Heart right ventricle (tissue), 16 donors: ENCODE measurements around the gene PCNP. TPM values are rescaled to one million over a fixed set of nuclear protein-coding genes. Genes with fewer than 3 reads are reported as not detected.
"Not testable (repeated sequence)": the region's sequence is repeated elsewhere in the genome, so short reads cannot be mapped to it uniquely, and the experiment has no call there.

Experiments used
- ATAC-seq, 8 donors: fragments of 200-7000 bp; cut with Tn5 transposase; one replicate each; pipeline ENCODE4 v1.9.1; 2020; ENCODE audit warnings: mild to moderate bottlenecking in 8 of 8, moderate library complexity in 8 of 8, moderate number of reproducible peaks in 1 of 8
- DNase-seq, 2 donors: peaks; one replicate each; pipeline ENCODE4 v3.0.0-alpha.2; 2020
- H3K27ac ChIP-seq, 10 donors: fragments of 200-600 bp; sonication (generic) in 2 of 10; one replicate each; pipeline versions ENCODE4 v1.5.0 to v1.8.0; 2020 to 2022; ENCODE audit warnings: mild to moderate bottlenecking in 3 of 10
- H3K27me3 ChIP-seq, 7 donors: fragments of 200-600 bp; one replicate each; pipeline ENCODE4 v1.8.0; 2021 to 2022; ENCODE audit warnings: mild to moderate bottlenecking in 2 of 7
- H3K36me3 ChIP-seq, 9 donors: fragments of 200-600 bp; sonication (generic) in 1 of 9; one replicate each; pipeline versions ENCODE4 v1.5.0 to v1.8.0; 2020 to 2022; ENCODE audit warnings: mild to moderate bottlenecking in 2 of 9
- H3K4me1 ChIP-seq, 9 donors: fragments of 200-600 bp; sonication (generic) in 1 of 9; one replicate each; pipeline versions ENCODE4 v1.5.0 to v1.8.0; 2020 to 2022; ENCODE audit warnings: mild to moderate bottlenecking in 4 of 9
- H3K4me3 ChIP-seq, 10 donors: fragments of 200-600 bp; sonication (generic) in 2 of 10; one replicate each; pipeline versions ENCODE4 v1.5.0 to v1.8.0; 2020 to 2022; ENCODE audit warnings: mild to moderate bottlenecking in 7 of 10, moderate library complexity in 2 of 10
- H3K9me3 ChIP-seq, 11 donors: fragments of 200-600 bp in 10 of 11; sonication (generic) in 2 of 11; one replicate each; pipeline versions ENCODE4 v1.5.0 to v1.8.0; 2013 to 2022; ENCODE audit warnings: mild to moderate bottlenecking in 2 of 11, control low read depth in 1 of 11, moderate library complexity in 1 of 11
- CTCF ChIP-seq, 9 donors: fragments of 200-600 bp; sonication (generic) in 2 of 9; IDR thresholded peaks; one replicate each; pipeline versions ENCODE4 v1.5.0 to v1.8.0; 2021 to 2022; ENCODE audit warnings: antibody characterized with exemption in 9 of 9, mild to moderate bottlenecking in 5 of 9, moderate library complexity in 1 of 9
- WGBS, 2 donors: extraction: QIAGEN DNeasy Blood & Tissue Kit; methylation state at CpG; one replicate each; pipeline ENCODE4 v1.1.7; 2013; ENCODE audit warnings: inconsistent platforms in 1 of 2; 5-methylcytosine and 5-hydroxymethylcytosine counted together
- intact Hi-C, 10 donors: fragments of 100-400 bp; cut with DNase I; formaldehyde crosslinking; loops; one replicate each; pipeline versions ENCODE4 v1.11.1 to v1.14.2; 2022
- polyA plus RNA-seq, 2 donors: library from polyadenylated mRNA; stranded (reverse); fragments of 200-250 nt; gene quantifications; one replicate each; pipeline ENCODE4 v1.2.3, GENCODE V29; 2013
- total RNA-seq, 10 donors: library from RNA; stranded (reverse); fragmentation: NEBNext Ultra II Directional in 3 of 10; extraction: Animal tissue kit (Norgen Biotek cat#: 25700) in 3 of 10; gene quantifications; one replicate each; pipeline versions ENCODE4 v1.2.1 to v1.2.4, GENCODE V29; 2021 to 2023
- donor health status: Arrhythmogenic right ventricular cardiomyopathy.
- donor health status: ischemic (EF 13 %, LVEDD 7.1; RV severe dilation, severe dysfunction).
- donor health status: healthy with polysubstance abuse.
- donor health status: DM: no; HTN: yes; CAD: no.
- donor health status: DM: no; HTN: no; CAD: no.
- donor health status: ischemic (EF 25% LVEDD 6.9; RV normal size, moderate dysfunction).
- donor health status: ischemic (EF 25% LVEDD 5.7; RV mildly dilated, moderate dysfunction).
- donor health status: healthy.
- donor health status: DM: yes; HTN: yes; CAD: no.
- donor health status: Ischemic cardiomyopathy.
- donor health status: ischemic (EF 35%, LVEDD 5.7; RV mildly dilated, moderate dysfunction).
- donor health status: nonischemic (EF 11% LVEDD 7.7; RV severe dilation, severe dysfunction).
- donor health status: DM: yes; HTN: yes; CAD: no.
- donor health status: PGD.
- donor health status: ischemic (EF 29% LVEDD 5.4; RV normal size, mild dysfunction).
- donor health status: nonischemic (EF 23%, LVEDD 6.1; RV moderate dilation, normal function).

PCNP gene
- total and polyA plus RNA-seq, 12 donors: 64.3 to 145 (median 121) TPM

- Histone ChIP-seq H3K27ac (no peak overlapping the region), H3K36me3 (peaks cover 0 to 99% (median 37%) of the 10 kb centered on the region in 9 donors), H3K4me1 (peaks cover 0 to 19% (median 0%) of the 10 kb centered on the region in 9 donors), H3K27me3 (no peaks in the 10 kb centered on the region), H3K9me3 (no peaks in the 10 kb centered on the region), H3K4me3 (no peak overlapping the region)
- no peak for TF ChIP-seq CTCF (IDR thresholded peaks at IDR 0.05)
- intact Hi-C loops: no loop called here
- DNase-seq (no peak), ATAC-seq (no peak)
- WGBS, 2 donors: 75 to 82% methylated on average over 3 of the region's 3 CpGs
These were observed 17.1 kb downstream of the PCNP start for GRCh38 chr3:101591071-101591470.

- intact Hi-C loops: no loop called here
- Histone ChIP-seq H3K4me3 (no peak overlapping the region), H3K4me1 (no peaks in the 10 kb centered on the region), H3K27me3 (no peaks in the 10 kb centered on the region), H3K36me3 (peaks cover 0 to 12% (median 0%) of the 10 kb centered on the region in 9 donors), H3K9me3 (no peaks in the 10 kb centered on the region), H3K27ac (no peak overlapping the region)
- TF ChIP-seq CTCF (IDR thresholded peaks at IDR 0.05): no peak
- DNase-seq: no peak
- no peak for ATAC-seq
- 90 to 96% methylated on average over 3 of the region's 3 CpGs for WGBS, 2 donors
These were observed 28.8 kb downstream of the PCNP start for GRCh38 chr3:101602731-101603130.

GRCh38 chr3:101603184-101603583 is 29.2 kb downstream of the PCNP start:
- Histone ChIP-seq H3K4me3 (no peak overlapping the region), H3K4me1 (no peaks in the 10 kb centered on the region), H3K9me3 (no peaks in the 10 kb centered on the region), H3K27me3 (no peaks in the 10 kb centered on the region), H3K36me3 (peaks cover 0 to 7% (median 0%) of the 10 kb centered on the region in 9 donors), H3K27ac (no peak overlapping the region)
- DNase-seq (no peak), ATAC-seq (no peak)
- 94 to 95% methylated on average over 1 of the region's 1 CpG for WGBS, 2 donors
- intact Hi-C loops: no loop called here
- no peak for TF ChIP-seq CTCF (IDR thresholded peaks at IDR 0.05)

GRCh38 chr3:101605398-101605797 is 31.4 kb downstream of the PCNP start:
- H3K4me1 ChIP-seq, H3K4me3 ChIP-seq, H3K9me3 ChIP-seq, H3K27me3 ChIP-seq, DNase-seq, intact Hi-C loops, H3K27ac ChIP-seq, H3K36me3 ChIP-seq, ATAC-seq: not testable (repeated sequence)
- WGBS, 2 donors: 74 to 76% methylated on average over 10 of the region's 10 CpGs

- intact Hi-C loops: no loop called here
- 83 to 88% methylated on average over 2 of the region's 2 CpGs for WGBS, 2 donors
- Histone ChIP-seq H3K36me3 (no peaks in the 10 kb centered on the region), H3K4me3 (no peak overlapping the region), H3K27me3 (no peaks in the 10 kb centered on the region), H3K4me1 (no peaks in the 10 kb centered on the region), H3K27ac (no peak overlapping the region), H3K9me3 (no peaks in the 10 kb centered on the region)
- TF ChIP-seq CTCF (IDR thresholded peaks at IDR 0.05): no peak
- no peak for ATAC-seq
- no peak for DNase-seq
These were observed 37.0 kb downstream of the PCNP start for GRCh38 chr3:101611023-101611422.

GRCh38 chr3:101613014-101613413 is 39.0 kb downstream of the PCNP start:
- H3K36me3 ChIP-seq, DNase-seq, ATAC-seq, H3K27ac ChIP-seq, H3K27me3 ChIP-seq, H3K4me1 ChIP-seq, H3K9me3 ChIP-seq, H3K4me3 ChIP-seq, intact Hi-C loops: not testable (repeated sequence)
- WGBS, 2 donors: 88 to 89% methylated on average over 8 to 9 of the region's 9 CpGs
